Measurements from ENCODE around the gene NCAM2.

GRCh38 chr21:21401444-21401843 is 403.2 kb downstream of the NCAM2 start:
- TF ChIP-seq, protein P1, sequence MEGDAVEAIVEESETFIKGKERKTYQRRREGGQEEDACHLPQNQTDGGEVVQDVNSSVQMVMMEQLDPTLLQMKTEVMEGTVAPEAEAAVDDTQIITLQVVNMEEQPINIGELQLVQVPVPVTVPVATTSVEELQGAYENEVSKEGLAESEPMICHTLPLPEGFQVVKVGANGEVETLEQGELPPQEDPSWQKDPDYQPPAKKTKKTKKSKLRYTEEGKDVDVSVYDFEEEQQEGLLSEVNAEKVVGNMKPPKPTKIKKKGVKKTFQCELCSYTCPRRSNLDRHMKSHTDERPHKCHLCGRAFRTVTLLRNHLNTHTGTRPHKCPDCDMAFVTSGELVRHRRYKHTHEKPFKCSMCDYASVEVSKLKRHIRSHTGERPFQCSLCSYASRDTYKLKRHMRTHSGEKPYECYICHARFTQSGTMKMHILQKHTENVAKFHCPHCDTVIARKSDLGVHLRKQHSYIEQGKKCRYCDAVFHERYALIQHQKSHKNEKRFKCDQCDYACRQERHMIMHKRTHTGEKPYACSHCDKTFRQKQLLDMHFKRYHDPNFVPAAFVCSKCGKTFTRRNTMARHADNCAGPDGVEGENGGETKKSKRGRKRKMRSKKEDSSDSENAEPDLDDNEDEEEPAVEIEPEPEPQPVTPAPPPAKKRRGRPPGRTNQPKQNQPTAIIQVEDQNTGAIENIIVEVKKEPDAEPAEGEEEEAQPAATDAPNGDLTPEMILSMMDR (IDR thresholded peaks at IDR 0.05), result no peak
- TF ChIP-seq EZH2 (IDR thresholded peaks at IDR 0.05) (no peak), EZH2phosphoT487 (IDR thresholded peaks at IDR 0.05) (no peak)

All from neural progenitor cell (in vitro differentiated cells).